ENCODE measurements around the gene BAD.

BAD gene

DNA sequence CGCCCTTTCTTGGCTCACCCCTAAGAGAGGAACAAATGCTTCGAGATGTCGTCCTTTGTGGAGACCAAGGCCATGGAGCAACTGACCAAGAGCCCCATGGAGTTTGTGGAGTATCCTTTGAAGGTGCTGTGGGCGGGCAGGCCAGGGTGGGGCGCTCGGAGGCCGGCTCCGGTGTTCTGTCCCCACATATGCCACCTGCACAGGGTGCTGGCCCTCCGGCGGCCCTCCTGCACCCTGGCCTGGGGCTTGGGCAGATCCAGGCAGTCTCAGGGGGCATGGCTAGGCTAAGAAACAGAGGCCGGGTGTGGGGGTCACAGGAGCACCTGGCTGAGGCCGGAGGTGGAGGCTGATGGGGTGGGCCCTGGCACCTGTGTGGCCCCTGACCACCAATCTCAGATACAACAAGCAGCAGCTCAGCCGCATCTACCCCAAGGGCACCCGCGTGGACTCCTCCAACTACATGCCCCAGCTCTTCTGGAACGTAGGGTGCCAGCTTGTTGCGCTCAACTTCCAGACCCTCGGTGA lies 22.8 kb downstream of the BAD start:
- H2BK12ac ChIP-seq (ENCODE audit: low read length): no peak overlapping the region
- H4K91ac ChIP-seq (ENCODE audit: low read depth, low read length): no peak overlapping the region
- H4K8ac ChIP-seq (ENCODE audit: low read depth, low read length): no peak overlapping the region
- no peak overlapping the region for H2AFZ ChIP-seq (ENCODE audit: insufficient read depth, low read length, poor library complexity)
- H3K4me3 ChIP-seq (ENCODE audit: low read depth, low read length): no peak overlapping the region
- H3K4me1 ChIP-seq (ENCODE audit: control insufficient read depth in 1 of 2, insufficient read depth in 2 of 2, low read length in 2 of 2): peaks cover 23 to 28% of the 10 kb centered on the region in 2 experiments
- no CpG with 5 or more reads among the region's 18 CpGs for WGBS (ENCODE audit: extremely low coverage, insufficient coverage, insufficient read length)
- H3K27ac ChIP-seq (ENCODE audit: low read depth, low read length): no peak overlapping the region
- no peak overlapping the region for H3K4me2 ChIP-seq (ENCODE audit: low read length)
- H2BK5ac ChIP-seq (ENCODE audit: low read depth, low read length, poor library complexity): no peak overlapping the region
- H3K14ac ChIP-seq (ENCODE audit: low read length): no peak overlapping the region
- H3K79me2 ChIP-seq (ENCODE audit: control insufficient read depth, insufficient read depth, low read length, poor library complexity): no peaks in the 10 kb centered on the region
- H3K9me3 ChIP-seq (ENCODE audit: insufficient read depth, low read depth, low read length): peaks cover 4% of the 10 kb centered on the region
- no peak overlapping the region for H2AK5ac ChIP-seq (ENCODE audit: low read length)
- peaks cover 14% of the 10 kb centered on the region for H3K79me1 ChIP-seq (ENCODE audit: low read length)
- no peak overlapping the region for H2BK120ac ChIP-seq (ENCODE audit: insufficient read depth, low read length, poor library complexity)
- no peak overlapping the region for H3K9ac ChIP-seq (ENCODE audit: low read length)
- no peak overlapping the region for H3K23ac ChIP-seq (ENCODE audit: low read length)
- H3K18ac ChIP-seq (ENCODE audit: low read length): no peak overlapping the region
- H3K36me3 ChIP-seq (ENCODE audit: control insufficient read depth in 1 of 2, insufficient read depth in 2 of 2, low read length in 2 of 2): peaks cover 75 to 84% of the 10 kb centered on the region in 2 experiments
- H4K12ac ChIP-seq (ENCODE audit: low read depth, low read length): no peak overlapping the region
- no peak for DNase-seq
- no peak overlapping the region for H3K4ac ChIP-seq (ENCODE audit: low read depth, low read length)
- H3K27me3 ChIP-seq (ENCODE audit: insufficient read depth, low read length): no peaks in the 10 kb centered on the region

DNA sequence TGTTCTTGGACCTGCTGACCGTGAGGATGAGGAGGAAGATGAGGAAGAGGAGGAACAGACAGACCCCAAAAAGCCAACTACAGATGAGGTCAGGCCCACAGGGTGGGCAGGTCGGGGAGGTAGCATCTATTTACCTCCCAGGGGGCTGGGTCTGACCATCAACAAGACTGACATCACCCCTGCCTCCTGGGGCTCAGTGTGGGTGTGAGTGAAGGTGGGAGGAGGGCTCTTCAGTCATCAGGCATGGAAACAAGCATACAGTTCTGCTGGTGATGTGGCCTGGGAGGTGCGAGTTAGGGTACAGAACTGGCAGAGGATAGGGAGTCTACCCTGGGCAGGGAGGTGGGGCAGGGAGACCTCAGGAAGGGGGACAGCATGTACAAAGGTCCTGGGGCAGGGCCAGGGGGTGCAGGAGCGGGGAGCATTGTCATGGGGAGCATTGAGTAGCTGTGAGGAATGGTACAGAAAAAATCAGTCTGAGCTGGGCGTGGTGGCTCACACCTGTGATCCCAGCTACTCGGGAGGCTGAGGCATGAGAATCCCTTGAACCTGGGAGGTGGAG lies 24.2 kb downstream of the BAD start:
- no peak overlapping the region for H3K14ac ChIP-seq (ENCODE audit: low read length)
- H3K18ac ChIP-seq (ENCODE audit: low read length): no peak overlapping the region
- H3K4me2 ChIP-seq (ENCODE audit: low read length): no peak overlapping the region
- no peak overlapping the region for H3K4ac ChIP-seq (ENCODE audit: low read depth, low read length)
- H2AFZ ChIP-seq (ENCODE audit: insufficient read depth, low read length, poor library complexity): no peak overlapping the region
- H2BK12ac ChIP-seq (ENCODE audit: low read length): no peak overlapping the region
- no peak for DNase-seq
- peaks cover 23 to 28% of the 10 kb centered on the region in 2 experiments for H3K4me1 ChIP-seq (ENCODE audit: control insufficient read depth in 1 of 2, insufficient read depth in 2 of 2, low read length in 2 of 2)
- peaks cover 14% of the 10 kb centered on the region for H3K79me1 ChIP-seq (ENCODE audit: low read length)
- H3K9ac ChIP-seq (ENCODE audit: low read length): no peak overlapping the region
- no peak overlapping the region for H3K4me3 ChIP-seq (ENCODE audit: low read depth, low read length)
- no peaks in the 10 kb centered on the region for H3K79me2 ChIP-seq (ENCODE audit: control insufficient read depth, insufficient read depth, low read length, poor library complexity)
- H3K36me3 ChIP-seq (ENCODE audit: control insufficient read depth in 1 of 2, insufficient read depth in 2 of 2, low read length in 2 of 2): peaks cover 75 to 83% of the 10 kb centered on the region in 2 experiments
- no peak overlapping the region for H2BK120ac ChIP-seq (ENCODE audit: insufficient read depth, low read length, poor library complexity)
- no peak overlapping the region for H3K27ac ChIP-seq (ENCODE audit: low read depth, low read length)
- no peak overlapping the region for H4K12ac ChIP-seq (ENCODE audit: low read depth, low read length)
- no peak overlapping the region for H2AK5ac ChIP-seq (ENCODE audit: low read length)
- H3K27me3 ChIP-seq (ENCODE audit: insufficient read depth, low read length): no peaks in the 10 kb centered on the region
- H2BK5ac ChIP-seq (ENCODE audit: low read depth, low read length, poor library complexity): no peak overlapping the region
- WGBS (ENCODE audit: extremely low coverage, insufficient coverage, insufficient read length): no CpG with 5 or more reads among the region's 6 CpGs
- H4K91ac ChIP-seq (ENCODE audit: low read depth, low read length): no peak overlapping the region
- H3K23ac ChIP-seq (ENCODE audit: low read length): no peak overlapping the region
- H3K9me3 ChIP-seq (ENCODE audit: insufficient read depth, low read depth, low read length): peaks cover 4% of the 10 kb centered on the region
- no peak overlapping the region for H4K8ac ChIP-seq (ENCODE audit: low read depth, low read length)

- peaks cover 4% of the 10 kb centered on the region for H3K9me3 ChIP-seq (ENCODE audit: insufficient read depth, low read depth, low read length)
- H3K14ac ChIP-seq (ENCODE audit: low read length): no peak overlapping the region
- H3K23ac ChIP-seq (ENCODE audit: low read length): no peak overlapping the region
- H3K4me2 ChIP-seq (ENCODE audit: low read length): no peak overlapping the region
- no peak overlapping the region for H4K8ac ChIP-seq (ENCODE audit: low read depth, low read length)
- no peak overlapping the region for H2BK5ac ChIP-seq (ENCODE audit: low read depth, low read length, poor library complexity)
- no peak for DNase-seq
- no peak overlapping the region for H3K4ac ChIP-seq (ENCODE audit: low read depth, low read length)
- no peak overlapping the region for H3K4me3 ChIP-seq (ENCODE audit: low read depth, low read length)
- WGBS (ENCODE audit: extremely low coverage, insufficient coverage, insufficient read length): no CpG with 5 or more reads among the region's 4 CpGs
- H4K12ac ChIP-seq (ENCODE audit: low read depth, low read length): no peak overlapping the region
- H2BK12ac ChIP-seq (ENCODE audit: low read length): no peak overlapping the region
- no peak overlapping the region for H4K91ac ChIP-seq (ENCODE audit: low read depth, low read length)
- no peak overlapping the region for H2AK5ac ChIP-seq (ENCODE audit: low read length)
- H3K36me3 ChIP-seq (ENCODE audit: control insufficient read depth in 1 of 2, insufficient read depth in 2 of 2, low read length in 2 of 2): peaks cover 80 to 84% of the 10 kb centered on the region in 2 experiments
- H3K9ac ChIP-seq (ENCODE audit: low read length): no peak overlapping the region
- no peak overlapping the region for H3K27ac ChIP-seq (ENCODE audit: low read depth, low read length)
- peaks cover 22 to 26% of the 10 kb centered on the region in 2 experiments for H3K4me1 ChIP-seq (ENCODE audit: control insufficient read depth in 1 of 2, insufficient read depth in 2 of 2, low read length in 2 of 2)
- peaks cover 14% of the 10 kb centered on the region for H3K79me1 ChIP-seq (ENCODE audit: low read length)
- H3K18ac ChIP-seq (ENCODE audit: low read length): no peak overlapping the region
- H2BK120ac ChIP-seq (ENCODE audit: insufficient read depth, low read length, poor library complexity): no peak overlapping the region
- H2AFZ ChIP-seq (ENCODE audit: insufficient read depth, low read length, poor library complexity): no peak overlapping the region
- H3K79me2 ChIP-seq (ENCODE audit: control insufficient read depth, insufficient read depth, low read length, poor library complexity): no peaks in the 10 kb centered on the region
- H3K27me3 ChIP-seq (ENCODE audit: insufficient read depth, low read length): no peaks in the 10 kb centered on the region
Observed at GRCh38 chr11:64259533-64260067, 24.9 kb downstream of the BAD start.

DNA sequence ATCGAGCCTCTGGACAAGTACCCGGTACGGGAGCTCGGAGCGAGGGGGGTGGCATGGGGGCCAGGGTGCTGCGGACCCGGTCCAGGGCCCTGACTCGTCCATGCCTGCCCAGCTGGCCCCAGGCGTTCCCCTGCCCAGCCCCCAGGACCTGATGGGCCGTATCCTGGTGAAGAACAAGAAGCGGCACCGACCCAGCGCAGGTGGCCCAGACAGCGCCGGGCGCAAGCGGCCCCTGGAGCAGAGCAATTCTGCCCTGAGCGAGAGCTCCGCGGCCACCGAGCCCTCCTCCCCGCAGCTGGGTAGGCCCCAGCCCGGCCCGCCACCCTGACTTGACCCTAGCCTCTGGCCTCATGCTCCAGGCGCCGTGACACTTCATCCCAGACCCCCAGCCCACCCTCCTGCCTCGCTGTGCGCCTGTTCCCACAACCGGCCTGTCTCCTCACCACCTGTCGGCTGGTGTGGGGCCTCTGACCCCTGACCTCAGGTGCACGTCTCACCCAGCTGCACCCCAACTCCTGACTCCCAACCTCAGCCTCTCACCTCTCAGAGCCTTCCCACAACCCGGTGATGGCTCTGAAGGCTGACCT lies 25.4 kb downstream of the BAD start:
- Histone ChIP-seq H3K4me2 (ENCODE audit: low read length) (no peak overlapping the region), H3K9me3 (ENCODE audit: insufficient read depth, low read depth, low read length) (peaks cover 4% of the 10 kb centered on the region), H3K4me1 (ENCODE audit: control insufficient read depth in 1 of 2, insufficient read depth in 2 of 2, low read length in 2 of 2) (peaks cover 17 to 20% of the 10 kb centered on the region in 2 experiments), H3K9ac (ENCODE audit: low read length) (no peak overlapping the region), H4K91ac (ENCODE audit: low read depth, low read length) (no peak overlapping the region), H3K4ac (ENCODE audit: low read depth, low read length) (no peak overlapping the region), H3K79me1 (ENCODE audit: low read length) (peaks cover 13% of the 10 kb centered on the region), H2AK5ac (ENCODE audit: low read length) (no peak overlapping the region), H4K8ac (ENCODE audit: low read depth, low read length) (no peak overlapping the region), H3K4me3 (ENCODE audit: low read depth, low read length) (no peak overlapping the region), H3K27me3 (ENCODE audit: insufficient read depth, low read length) (no peaks in the 10 kb centered on the region), H3K36me3 (ENCODE audit: control insufficient read depth in 1 of 2, insufficient read depth in 2 of 2, low read length in 2 of 2) (peaks cover 80 to 81% of the 10 kb centered on the region in 2 experiments), H3K79me2 (ENCODE audit: control insufficient read depth, insufficient read depth, low read length, poor library complexity) (no peaks in the 10 kb centered on the region), H2BK5ac (ENCODE audit: low read depth, low read length, poor library complexity) (no peak overlapping the region), H3K14ac (ENCODE audit: low read length) (no peak overlapping the region), H2BK12ac (ENCODE audit: low read length) (no peak overlapping the region), H2AFZ (ENCODE audit: insufficient read depth, low read length, poor library complexity) (no peak overlapping the region), H3K23ac (ENCODE audit: low read length) (no peak overlapping the region), H3K18ac (ENCODE audit: low read length) (no peak overlapping the region), H3K27ac (ENCODE audit: low read depth, low read length) (no peak overlapping the region), H4K12ac (ENCODE audit: low read depth, low read length) (no peak overlapping the region), H2BK120ac (ENCODE audit: insufficient read depth, low read length, poor library complexity) (no peak overlapping the region)
- WGBS (ENCODE audit: extremely low coverage, insufficient coverage, insufficient read length): no CpG with 5 or more reads among the region's 32 CpGs
- no peak for DNase-seq

Measured in trophoblast cell (in vitro differentiated cells and primary cell).